ENCODE data around the gene PTBP1. TPM values are rescaled to one million over a fixed set of nuclear protein-coding genes. Genes with fewer than 3 reads are reported as not detected.

PTBP1 gene
- total RNA-seq (2011; cell fraction: chromatin; rRNA removed; ENCODE audit: low replicate concordance), result 327 and 692 TPM in 2 replicates
- total RNA-seq (2011; cell fraction: nucleolus; rRNA removed), result 382 and 389 TPM in 2 replicates
- 336 and 353 TPM in 2 replicates for total RNA-seq (2011; cell fraction: nucleoplasm; rRNA removed)
- 237 and 443 TPM in 2 replicates for total RNA-seq (2014; rRNA removed)
- 234 TPM in 2 replicates for total RNA-seq (2014; rRNA removed; fragmentation: Illumina TruSeq; extraction: Trizol)
- 183 and 187 TPM in 2 replicates for total RNA-seq (2015; rRNA removed; fragmentation: Illumina TruSeq; extraction: Trizol)
- 751 and 759 TPM in 2 replicates for total RNA-seq (2021)
- polyA plus RNA-seq (2011; rRNA removed), result 131 and 357 TPM in 2 replicates
- 138 and 245 TPM in 2 replicates for polyA plus RNA-seq (2011; cell fraction: cytosol; rRNA removed)
- polyA plus RNA-seq (2011; cell fraction: nucleus; rRNA removed), result 683 and 1,149 TPM in 2 replicates
- polyA plus RNA-seq (2012), result 757 and 849 TPM in 2 replicates
- 413 and 465 TPM in 2 replicates for polyA plus RNA-seq (2014; fragmentation: Illumina TruSeq; extraction: Trizol)
- 10 to 100 TPM; 14.0 to 18.1 TPM for polyA plus RNA-seq (2014; fragmentation: Nextera tagmentation; extraction: Ambion mirVana)
- polyA plus RNA-seq (2014; rRNA removed), result 291 and 296 TPM in 2 replicates
- polyA minus RNA-seq (2011; rRNA and poly(A)+ RNA removed), result 127 and 175 TPM in 2 replicates
- 353 and 383 TPM in 2 replicates for polyA minus RNA-seq (2011; cell fraction: cytosol; rRNA and poly(A)+ RNA removed)
- polyA minus RNA-seq (2011; cell fraction: nucleus; rRNA and poly(A)+ RNA removed), result 242 and 246 TPM in 2 replicates
- percentile 94 among the genes with signal in this experiment for Bru-seq, nascent RNA
- BruChase-seq, experiment 1, labeled RNA remaining after a 2-hour chase, result percentile 97 among the genes with signal in this experiment
- percentile 98 among the genes with signal in this experiment for BruChase-seq, experiment 2, labeled RNA remaining after a 6-hour chase
- long read RNA-seq, experiment 1, transcript PTBP1-206 (4 exons, 1,217 nt), result minor isoform, 22 of 2,274 reads
- long read RNA-seq, experiment 1, transcript PTBP1-201 (14 exons, 3,155 nt), result minor isoform, 78 of 2,274 reads
- long read RNA-seq, experiment 1, transcript PTBP1-203 (15 exons, 3,598 nt), result major isoform, 134 of 2,274 reads
- long read RNA-seq, experiment 1, partial matches to known transcripts, result 1,473 of 2,274 reads
- long read RNA-seq, experiment 1, other reads (novel, unspliced or antisense), result 561 of 2,274 reads
- long read RNA-seq, experiment 2, partial matches to known transcripts, result 390 of 602 reads
- long read RNA-seq, experiment 2, other reads (novel, unspliced or antisense), result 204 of 602 reads
- long read RNA-seq, experiment 3, transcript PTBP1-203 (15 exons, 3,598 nt), result minor isoform, 31 of 136 reads
- long read RNA-seq, experiment 3, transcript PTBP1-201 (14 exons, 3,155 nt), result major isoform, 37 of 136 reads
- long read RNA-seq, experiment 3, partial matches to known transcripts, result 39 of 136 reads
- long read RNA-seq, experiment 3, other reads (novel, unspliced or antisense), result 27 of 136 reads

DNA sequence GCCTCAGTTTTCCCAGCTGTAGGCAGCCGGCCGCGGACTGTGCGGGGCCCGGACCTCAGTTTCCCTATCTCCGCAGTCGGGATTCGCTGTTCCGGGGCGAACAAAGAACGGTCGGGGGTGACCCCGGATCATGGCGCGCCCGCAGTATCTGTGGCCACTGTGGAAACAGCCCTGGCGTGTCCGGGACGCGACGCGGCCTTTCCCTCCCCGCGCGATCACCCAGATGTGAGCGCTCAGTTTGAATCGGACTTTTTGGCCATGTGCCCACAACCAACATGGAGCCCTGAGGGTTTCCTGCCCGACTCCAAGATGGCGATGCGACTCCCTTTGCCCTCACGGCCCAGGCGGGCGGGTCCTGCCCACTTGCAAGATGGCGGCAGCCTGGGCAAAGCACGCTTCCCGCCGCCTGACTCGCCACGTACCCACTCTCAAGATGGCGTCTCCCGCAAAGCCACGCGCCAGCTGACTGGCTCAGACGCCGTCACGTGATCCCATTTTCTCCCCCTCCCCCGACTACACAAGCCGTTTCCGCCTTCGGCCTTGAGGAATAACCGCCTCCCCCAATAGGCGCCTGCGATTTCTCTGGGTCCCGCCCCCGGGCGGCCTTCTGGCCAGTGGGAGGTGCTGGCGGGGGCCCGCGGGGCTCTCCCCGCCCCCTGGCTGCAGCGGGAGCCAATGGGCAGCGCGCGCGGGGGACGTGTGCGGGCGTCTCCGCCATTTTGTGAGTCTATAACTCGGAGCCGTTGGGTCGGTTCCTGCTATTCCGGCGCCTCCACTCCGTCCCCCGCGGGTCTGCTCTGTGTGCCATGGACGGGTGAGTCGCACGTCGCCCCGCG is at the start of gene PTBP1:
Gene PTBP1, plus strand, starts transcription at position 761 of the 836 bp plus-strand sequence. Its CDS starts 46 bp downstream, at position 807.
- H3K36me3 ChIP-seq (ENCODE audit: control insufficient read depth, insufficient read depth, low read length), result peaks cover 39% of the 10 kb centered on the region
- H3K4me1 ChIP-seq (replicated peaks in 1 of 2; ENCODE audit: control insufficient read depth in 2 of 2, insufficient read depth in 2 of 2, low read length in 2 of 2), result peaks cover 33 to 83% of the 10 kb centered on the region in 2 experiments
- peaks cover 56% of the 10 kb centered on the region for H3K79me2 ChIP-seq (ENCODE audit: control insufficient read depth, insufficient read depth, low read length)
- H3K9me1 ChIP-seq (ENCODE audit: control insufficient read depth, insufficient read depth, low read length), result peaks cover 16% of the 10 kb centered on the region
- ChIA-PET POLR2A (interaction anchor here (0.7 to 1.5 kb wide), 9 partner anchors 10 to 127 kb away, joined by 3 to 9 read pairs (median 5); partner anchors contain the start of gene KISS1R), CTCF (ENCODE audit: low intra/inter-chr PET ratio) (interaction anchor here (0.7 kb wide), 1 partner anchor 204 kb away, joined by 4 read pairs; no protein-coding TSS in a partner anchor)
- peak within 1 kb of the TSS; percentile 86 for H2AFZ ChIP-seq (ENCODE audit: low read depth, low read length)
- H3K9ac ChIP-seq (ENCODE audit: insufficient read depth in 1 of 2, low read depth in 2 of 2, low read length in 2 of 2), result peak within 1 kb of the TSS; percentile 98 to 99
- H3K4me3 ChIP-seq, result peak within 1 kb of the TSS; percentile 99
- peaks cover 39% of the 10 kb centered on the region for H4K20me1 ChIP-seq (replicated peaks; ENCODE audit: control insufficient read depth, insufficient read depth, low read length)
- intact Hi-C loops (cut with micrococcal nuclease), result no loop called here
- in situ Hi-C loops (cut with MboI), result no loop called here
- under 1% methylated on average over 65 of the region's 83 CpGs for WGBS (ENCODE audit: insufficient coverage, low coverage, missing lambda C conversion rate)
- BruUV-seq (replicated peaks), result no TSS peak
- no peaks in the 10 kb centered on the region for H3K27me3 ChIP-seq (ENCODE audit: control insufficient read depth in 2 of 2, insufficient read depth in 2 of 2, low read length in 2 of 2)
- ATAC-seq (peak; percentile 88), DNase-seq (ENCODE audit: extremely low read depth in 1 of 4, low spot score in 3 of 4) (peak; percentile 89 to 100 (median 94)), FAIRE-seq (peak; percentile 99)
- peaks cover 3% of the 10 kb centered on the region; the same call in 1 of the 2 replicates for H3K9me3 ChIP-seq (replicated peaks; ENCODE audit: control insufficient read depth, insufficient read depth, low read depth, low read length)
- H3K27ac ChIP-seq (ENCODE audit: extremely low read depth, low read depth, low read length), result peak within 1 kb of the TSS; percentile 98
- peak within 1 kb of the TSS; percentile 85 for H3K4me2 ChIP-seq (ENCODE audit: insufficient read depth, low read length)
- TF ChIP-seq ZNF696 (CRISPR knock-in tag; conservative IDR thresholded peaks at IDR 0.05) (no peak), RUNX1 (IDR thresholded peaks at IDR 0.05; ENCODE audit: low read depth) (peak; percentile 38; the same call in 1 of the 2 replicates), POLR3A (IDR thresholded peaks at IDR 0.05; ENCODE audit: borderline replicate concordance, extremely low read depth, insufficient read depth, insufficient read length) (no peak), GTF2E2 (tag; IDR thresholded peaks at IDR 0.05) (peak; percentile 67), HNRNPLL (IDR thresholded peaks at IDR 0.05; ENCODE audit: low read depth, low read length, poor library complexity, severe bottlenecking) (peak; percentile 57), KDM5B (IDR thresholded peaks at IDR 0.05; ENCODE audit: insufficient replicate concordance, low read depth, low read length) (peak; percentile 50), TAF1 (IDR thresholded peaks at IDR 0.05; ENCODE audit: control insufficient read depth, extremely low read depth, insufficient read depth, low read length, severe bottlenecking) (peak; percentile 83), NR1H2 (CRISPR knock-in tag; IDR thresholded peaks at IDR 0.05) (0 out of 2 replicates have a peak, but pooled peaks have one; percentile 76), FIP1L1 (IDR thresholded peaks at IDR 0.05; ENCODE audit: low read depth, low read length, poor library complexity, severe bottlenecking) (peak; percentile 58)
- TF ChIP-seq, protein P1, sequence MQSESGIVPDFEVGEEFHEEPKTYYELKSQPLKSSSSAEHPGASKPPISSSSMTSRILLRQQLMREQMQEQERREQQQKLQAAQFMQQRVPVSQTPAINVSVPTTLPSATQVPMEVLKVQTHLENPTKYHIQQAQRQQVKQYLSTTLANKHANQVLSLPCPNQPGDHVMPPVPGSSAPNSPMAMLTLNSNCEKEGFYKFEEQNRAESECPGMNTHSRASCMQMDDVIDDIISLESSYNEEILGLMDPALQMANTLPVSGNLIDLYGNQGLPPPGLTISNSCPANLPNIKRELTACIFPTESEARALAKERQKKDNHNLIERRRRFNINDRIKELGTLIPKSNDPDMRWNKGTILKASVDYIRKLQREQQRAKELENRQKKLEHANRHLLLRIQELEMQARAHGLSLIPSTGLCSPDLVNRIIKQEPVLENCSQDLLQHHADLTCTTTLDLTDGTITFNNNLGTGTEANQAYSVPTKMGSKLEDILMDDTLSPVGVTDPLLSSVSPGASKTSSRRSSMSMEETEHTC (IDR thresholded peaks at IDR 0.05), result peak; percentile 72; the same call in 1 of the 2 replicates
- TF ChIP-seq, protein P2, sequence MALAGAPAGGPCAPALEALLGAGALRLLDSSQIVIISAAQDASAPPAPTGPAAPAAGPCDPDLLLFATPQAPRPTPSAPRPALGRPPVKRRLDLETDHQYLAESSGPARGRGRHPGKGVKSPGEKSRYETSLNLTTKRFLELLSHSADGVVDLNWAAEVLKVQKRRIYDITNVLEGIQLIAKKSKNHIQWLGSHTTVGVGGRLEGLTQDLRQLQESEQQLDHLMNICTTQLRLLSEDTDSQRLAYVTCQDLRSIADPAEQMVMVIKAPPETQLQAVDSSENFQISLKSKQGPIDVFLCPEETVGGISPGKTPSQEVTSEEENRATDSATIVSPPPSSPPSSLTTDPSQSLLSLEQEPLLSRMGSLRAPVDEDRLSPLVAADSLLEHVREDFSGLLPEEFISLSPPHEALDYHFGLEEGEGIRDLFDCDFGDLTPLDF (CRISPR knock-in tag; IDR thresholded peaks at IDR 0.05), result peak; percentile 98

Data from K562 (cell line).